GM18505 (cell line): ENCODE results near the gene WNK3.

Source experiments
- ATAC-seq: cut with Tn5 transposase; IDR thresholded peaks from one replicate; pipeline ENCODE4 v1.9.1; 2021; ENCODE audit not compliant: unreplicated experiment
- POLR2A ChIP-seq: IDR thresholded peaks from 4 replicates; pipeline ENCODE4 v1.6.1; 2011; ENCODE audit warnings: borderline replicate concordance; ENCODE audit not compliant: insufficient read depth, insufficient read length; ENCODE audit errors: extremely low read depth

The WNK3 gene

GRCh38 chrX:54292755-54293154 lies 65.1 kb downstream of the WNK3 start:
- TF ChIP-seq POLR2A = no peak
- no peak for ATAC-seq

GRCh38 chrX:54291758-54292157 lies 66.1 kb downstream of the WNK3 start:
- ATAC-seq = no peak

GRCh38 chrX:54288968-54289367 lies 68.9 kb downstream of the WNK3 start:
- no peak for TF ChIP-seq POLR2A
- no peak for ATAC-seq

More at GRCh38 chrX:54291758-54292157, 66.1 kb downstream of the WNK3 start:
- no peak for TF ChIP-seq POLR2A

GRCh38 chrX:54288277-54288676 lies 69.6 kb downstream of the WNK3 start:
- ATAC-seq = no peak
- no peak for TF ChIP-seq POLR2A

- no peak for ATAC-seq
- TF ChIP-seq POLR2A = no peak
Measured at GRCh38 chrX:54281676-54282075, 76.2 kb downstream of the WNK3 start.

- ATAC-seq = no peak
Measured at GRCh38 chrX:54280466-54280865, 77.4 kb downstream of the WNK3 start.

GRCh38 chrX:54271664-54272063 lies 86.2 kb downstream of the WNK3 start:
- no peak for TF ChIP-seq POLR2A
- no peak for ATAC-seq

More at GRCh38 chrX:54280466-54280865, 77.4 kb downstream of the WNK3 start:
- TF ChIP-seq POLR2A = no peak

- ATAC-seq = no peak
- TF ChIP-seq POLR2A = no peak
Measured at GRCh38 chrX:54248309-54248708, 109.5 kb downstream of the WNK3 start.

GRCh38 chrX:54246866-54247265 lies 111.0 kb downstream of the WNK3 start:
- TF ChIP-seq POLR2A = no peak
- ATAC-seq = no peak

- ATAC-seq = no peak
- TF ChIP-seq POLR2A = no peak
Measured at GRCh38 chrX:54238588-54238987, 119.3 kb downstream of the WNK3 start.

- no peak for TF ChIP-seq POLR2A
- ATAC-seq = no peak
Measured at GRCh38 chrX:54237014-54237413, 120.8 kb downstream of the WNK3 start.

GRCh38 chrX:54230435-54231148 lies 127.3 kb downstream of the WNK3 start:
- no peak for TF ChIP-seq POLR2A
- no peak for ATAC-seq

GRCh38 chrX:54223581-54223980 lies 134.3 kb downstream of the WNK3 start:
- no peak for TF ChIP-seq POLR2A
- no peak for ATAC-seq

GRCh38 chrX:54213603-54214002 lies 144.2 kb downstream of the WNK3 start:
- no peak for TF ChIP-seq POLR2A
- ATAC-seq = no peak
